Measurements from ENCODE around the gene TLN1. TPM values are rescaled to one million over a fixed set of nuclear protein-coding genes. Genes with fewer than 3 reads are reported as not detected.

The TLN1 gene
- total RNA-seq, 2 donors from 2014 or later: 117 to 123 TPM

DNA sequence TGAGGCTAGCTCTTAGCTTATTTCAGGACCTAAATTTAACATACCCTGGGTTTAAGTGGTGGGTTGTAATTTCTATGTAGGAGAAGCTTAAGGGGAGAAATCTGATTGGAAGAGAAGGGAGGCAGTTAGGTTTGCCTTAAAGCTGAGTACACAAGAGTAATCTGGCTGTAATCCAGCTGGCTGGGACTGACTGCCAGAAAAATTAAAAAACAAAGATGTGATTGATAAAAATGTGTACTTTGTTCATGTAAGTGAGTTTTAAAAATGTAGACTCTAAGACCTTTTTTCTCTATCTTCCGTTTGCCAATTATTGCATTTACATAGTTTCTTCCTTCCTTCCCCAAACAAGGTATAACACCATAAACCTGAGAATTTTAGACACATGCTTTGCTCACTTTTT, 39.5 kb upstream of the TLN1 start:
- TF ChIP-seq, protein P1, sequence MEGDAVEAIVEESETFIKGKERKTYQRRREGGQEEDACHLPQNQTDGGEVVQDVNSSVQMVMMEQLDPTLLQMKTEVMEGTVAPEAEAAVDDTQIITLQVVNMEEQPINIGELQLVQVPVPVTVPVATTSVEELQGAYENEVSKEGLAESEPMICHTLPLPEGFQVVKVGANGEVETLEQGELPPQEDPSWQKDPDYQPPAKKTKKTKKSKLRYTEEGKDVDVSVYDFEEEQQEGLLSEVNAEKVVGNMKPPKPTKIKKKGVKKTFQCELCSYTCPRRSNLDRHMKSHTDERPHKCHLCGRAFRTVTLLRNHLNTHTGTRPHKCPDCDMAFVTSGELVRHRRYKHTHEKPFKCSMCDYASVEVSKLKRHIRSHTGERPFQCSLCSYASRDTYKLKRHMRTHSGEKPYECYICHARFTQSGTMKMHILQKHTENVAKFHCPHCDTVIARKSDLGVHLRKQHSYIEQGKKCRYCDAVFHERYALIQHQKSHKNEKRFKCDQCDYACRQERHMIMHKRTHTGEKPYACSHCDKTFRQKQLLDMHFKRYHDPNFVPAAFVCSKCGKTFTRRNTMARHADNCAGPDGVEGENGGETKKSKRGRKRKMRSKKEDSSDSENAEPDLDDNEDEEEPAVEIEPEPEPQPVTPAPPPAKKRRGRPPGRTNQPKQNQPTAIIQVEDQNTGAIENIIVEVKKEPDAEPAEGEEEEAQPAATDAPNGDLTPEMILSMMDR (conservative IDR thresholded peaks at IDR 0.05): no peak
- no peaks in the 10 kb centered on the region for H3K27me3 ChIP-seq (ENCODE audit: control insufficient read depth, insufficient read depth, low read length, poor library complexity, severe bottlenecking)
- H3K36me3 ChIP-seq (ENCODE audit: control insufficient read depth, insufficient read depth, low read length): no peaks in the 10 kb centered on the region
- no peak overlapping the region for H3K9ac ChIP-seq (ENCODE audit: extremely low read depth, low read length, poor library complexity, severe bottlenecking)
- WGBS, 2 experiments (ENCODE audit: insufficient coverage in 1 of 2, insufficient read length in 1 of 2): 82% methylated on average over 1 of the region's 1 CpG; no CpG with 5 or more reads in 1 of the 2 experiments
- Mint-ChIP-seq H3K36me3 (ENCODE audit: low read depth) (no peaks in the 10 kb centered on the region), H3K9me3 (no peaks in the 10 kb centered on the region), H3K27ac (no peak overlapping the region), H3K27me3 (ENCODE audit: insufficient read depth) (no peaks in the 10 kb centered on the region), H3K4me3 (no peak overlapping the region), H3K4me1 (peaks cover 14% of the 10 kb centered on the region)
- H3K9me3 ChIP-seq (ENCODE audit: control insufficient read depth, low read length): no peaks in the 10 kb centered on the region
- no peak overlapping the region for H3K27ac ChIP-seq (ENCODE audit: low read depth, low read length)
- no peaks in the 10 kb centered on the region for H3K4me1 ChIP-seq (ENCODE audit: control insufficient read depth, insufficient read depth, low read length)
- no peak for DNase-seq
- no peak overlapping the region for H3K4me3 ChIP-seq (ENCODE audit: low read length)

DNA sequence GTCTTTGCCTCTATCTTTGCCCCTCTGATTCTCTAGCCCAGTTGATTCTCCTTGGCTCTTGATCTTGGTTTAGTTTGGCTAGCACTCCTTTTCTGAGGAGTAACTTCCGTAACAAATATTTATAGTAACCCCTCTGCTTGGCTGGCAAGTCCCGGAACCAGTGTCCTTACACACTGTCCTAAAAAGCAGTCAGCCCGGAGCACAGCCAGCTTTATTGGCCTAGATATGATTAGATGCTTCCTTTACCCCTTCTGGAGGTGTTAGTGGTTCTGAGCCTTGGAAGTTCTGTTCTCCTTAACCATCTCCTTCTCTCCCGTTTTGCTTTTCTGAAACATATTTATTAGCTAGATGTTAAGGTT, 39.1 kb upstream of the TLN1 start:
- Histone ChIP-seq H3K4me3 (ENCODE audit: low read length) (no peak overlapping the region), H3K27ac (ENCODE audit: low read depth, low read length) (no peak overlapping the region), H3K9ac (ENCODE audit: extremely low read depth, low read length, poor library complexity, severe bottlenecking) (no peak overlapping the region), H3K36me3 (ENCODE audit: control insufficient read depth, insufficient read depth, low read length) (no peaks in the 10 kb centered on the region), H3K4me1 (ENCODE audit: control insufficient read depth, insufficient read depth, low read length) (no peaks in the 10 kb centered on the region), H3K27me3 (ENCODE audit: control insufficient read depth, insufficient read depth, low read length, poor library complexity, severe bottlenecking) (no peaks in the 10 kb centered on the region), H3K9me3 (ENCODE audit: control insufficient read depth, low read length) (no peaks in the 10 kb centered on the region)
- Mint-ChIP-seq H3K9me3 (no peaks in the 10 kb centered on the region), H3K27ac (no peak overlapping the region), H3K27me3 (ENCODE audit: insufficient read depth) (no peaks in the 10 kb centered on the region), H3K36me3 (ENCODE audit: low read depth) (no peaks in the 10 kb centered on the region), H3K4me1 (peaks cover 12% of the 10 kb centered on the region), H3K4me3 (no peak overlapping the region)
- TF ChIP-seq, protein P1 (conservative IDR thresholded peaks at IDR 0.05): no peak
- WGBS, 2 experiments (ENCODE audit: insufficient coverage in 1 of 2, insufficient read length in 1 of 2): 95 to 100% methylated on average over 1 to 3 of the region's 4 CpGs
- DNase-seq: no peak

DNA sequence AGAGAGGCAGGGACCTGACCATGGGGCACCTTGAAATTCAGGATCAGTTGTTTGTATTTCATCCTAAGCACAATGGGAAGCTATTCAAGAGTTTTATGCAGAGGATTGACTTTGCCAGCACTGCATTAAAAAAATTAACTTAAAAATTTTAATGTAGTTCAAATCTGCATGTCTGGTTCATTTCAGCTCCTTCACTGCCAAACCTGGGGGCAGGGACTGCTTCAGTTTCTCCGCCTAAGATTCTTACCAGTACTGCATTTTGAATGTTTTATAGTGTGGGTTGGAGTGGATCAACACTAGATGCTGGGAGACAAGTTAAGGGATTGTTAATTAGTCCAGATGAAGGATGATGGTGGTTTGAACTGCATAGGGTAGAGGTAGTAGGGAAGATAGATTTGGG, 37.8 kb upstream of the TLN1 start:
- Histone ChIP-seq H3K9ac (ENCODE audit: extremely low read depth, low read length, poor library complexity, severe bottlenecking) (no peak overlapping the region), H3K27me3 (ENCODE audit: control insufficient read depth, insufficient read depth, low read length, poor library complexity, severe bottlenecking) (no peaks in the 10 kb centered on the region), H3K4me1 (ENCODE audit: control insufficient read depth, insufficient read depth, low read length) (no peaks in the 10 kb centered on the region), H3K9me3 (ENCODE audit: control insufficient read depth, low read length) (no peaks in the 10 kb centered on the region), H3K36me3 (ENCODE audit: control insufficient read depth, insufficient read depth, low read length) (no peaks in the 10 kb centered on the region), H3K27ac (ENCODE audit: low read depth, low read length) (no peak overlapping the region), H3K4me3 (ENCODE audit: low read length) (no peak overlapping the region)
- Mint-ChIP-seq H3K4me1 (no peaks in the 10 kb centered on the region), H3K4me3 (no peak overlapping the region), H3K36me3 (ENCODE audit: low read depth) (no peaks in the 10 kb centered on the region), H3K27me3 (ENCODE audit: insufficient read depth) (no peaks in the 10 kb centered on the region), H3K9me3 (no peaks in the 10 kb centered on the region), H3K27ac (no peak overlapping the region)
- 95 to 100% methylated on average over 1 of the region's 1 CpG for WGBS, 2 experiments (ENCODE audit: insufficient coverage in 1 of 2, insufficient read length in 1 of 2)
- no peak for DNase-seq
- TF ChIP-seq, protein P1 (conservative IDR thresholded peaks at IDR 0.05): no peak
